ENCODE measurements around the gene CHST8.

GRCh38 chr19:33777753-33778088 is 156.0 kb downstream of the CHST8 start:
- TF ChIP-seq, protein P1, sequence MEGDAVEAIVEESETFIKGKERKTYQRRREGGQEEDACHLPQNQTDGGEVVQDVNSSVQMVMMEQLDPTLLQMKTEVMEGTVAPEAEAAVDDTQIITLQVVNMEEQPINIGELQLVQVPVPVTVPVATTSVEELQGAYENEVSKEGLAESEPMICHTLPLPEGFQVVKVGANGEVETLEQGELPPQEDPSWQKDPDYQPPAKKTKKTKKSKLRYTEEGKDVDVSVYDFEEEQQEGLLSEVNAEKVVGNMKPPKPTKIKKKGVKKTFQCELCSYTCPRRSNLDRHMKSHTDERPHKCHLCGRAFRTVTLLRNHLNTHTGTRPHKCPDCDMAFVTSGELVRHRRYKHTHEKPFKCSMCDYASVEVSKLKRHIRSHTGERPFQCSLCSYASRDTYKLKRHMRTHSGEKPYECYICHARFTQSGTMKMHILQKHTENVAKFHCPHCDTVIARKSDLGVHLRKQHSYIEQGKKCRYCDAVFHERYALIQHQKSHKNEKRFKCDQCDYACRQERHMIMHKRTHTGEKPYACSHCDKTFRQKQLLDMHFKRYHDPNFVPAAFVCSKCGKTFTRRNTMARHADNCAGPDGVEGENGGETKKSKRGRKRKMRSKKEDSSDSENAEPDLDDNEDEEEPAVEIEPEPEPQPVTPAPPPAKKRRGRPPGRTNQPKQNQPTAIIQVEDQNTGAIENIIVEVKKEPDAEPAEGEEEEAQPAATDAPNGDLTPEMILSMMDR (IDR thresholded peaks at IDR 0.05), result no peak
- TF ChIP-seq POLR2AphosphoS5 (IDR thresholded peaks at IDR 0.05) (no peak), EP300 (IDR thresholded peaks at IDR 0.05) (no peak)
